KBM-7 (cell line): ENCODE results near the gene NAV3.

Experiments used
- DNase-seq: peaks from one replicate; pipeline ENCODE4 v3.0.0-alpha.2; 2015
- in situ Hi-C: fragments of 300-500 bp; cut with MboI; formaldehyde crosslinking; loops from 2 replicates; pipeline ENCODE4 v1.14.3; 2020; ENCODE audit warnings: low sequenced_read_pairs, low pct_unique_long_range_greater_than_20kb, mixed read lengths

Gene NAV3

GRCh38 chr12:77963576-77964178 is 133.0 kb downstream of the NAV3 start:
- no peak for DNase-seq
- in situ Hi-C loops, result no loop called here

DNA sequence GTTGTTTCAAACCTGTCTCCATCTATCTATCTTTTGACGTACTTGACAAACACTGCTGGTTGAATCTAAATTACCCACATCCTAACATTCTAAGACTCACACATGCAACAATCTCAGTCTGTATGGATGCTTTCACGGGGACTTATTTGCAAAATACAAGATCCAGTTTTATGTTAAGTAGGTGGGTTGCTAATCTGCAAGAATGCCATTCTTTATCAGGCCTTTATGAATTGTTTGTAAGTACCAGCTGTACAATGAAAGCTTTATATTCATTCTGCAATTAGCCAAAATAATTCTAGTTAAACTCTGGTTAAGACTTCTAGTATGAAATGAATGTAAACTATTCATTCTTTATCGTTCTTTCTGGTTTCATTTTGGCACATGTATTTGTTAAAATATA is 135.1 kb downstream of the NAV3 start:
- in situ Hi-C loops, result no loop called here
- no peak for DNase-seq

DNA sequence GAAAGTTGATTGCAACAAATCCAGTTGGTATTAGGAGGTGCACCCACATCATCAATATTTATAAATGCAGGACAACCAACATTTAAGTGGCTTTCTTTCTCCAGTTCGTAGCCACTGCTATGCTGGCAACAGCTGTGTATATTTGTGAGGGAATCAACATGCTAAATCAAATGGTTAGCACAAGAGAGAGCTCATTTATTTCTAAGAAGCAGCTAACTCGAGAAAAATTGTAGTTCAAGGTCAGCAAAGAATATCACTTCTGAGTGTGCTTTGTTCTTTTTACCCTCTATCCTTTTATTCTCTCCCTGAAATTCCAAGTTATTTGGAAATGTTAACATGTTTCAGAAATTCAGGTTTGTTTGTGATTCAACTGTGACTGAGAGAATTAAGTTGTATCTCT is 137.3 kb downstream of the NAV3 start:
- in situ Hi-C loops, result no loop called here
- DNase-seq, result no peak

GRCh38 chr12:77968571-77968970 is 137.9 kb downstream of the NAV3 start:
- no peak for DNase-seq
- in situ Hi-C loops, result no loop called here

- in situ Hi-C loops, result no loop called here
- no peak for DNase-seq
These were observed 142.9 kb downstream of the NAV3 start for GRCh38 chr12:77973579-77973978.

- in situ Hi-C loops, result no loop called here
- no peak for DNase-seq
These were observed 144.0 kb downstream of the NAV3 start for GRCh38 chr12:77974645-77975044.

DNA sequence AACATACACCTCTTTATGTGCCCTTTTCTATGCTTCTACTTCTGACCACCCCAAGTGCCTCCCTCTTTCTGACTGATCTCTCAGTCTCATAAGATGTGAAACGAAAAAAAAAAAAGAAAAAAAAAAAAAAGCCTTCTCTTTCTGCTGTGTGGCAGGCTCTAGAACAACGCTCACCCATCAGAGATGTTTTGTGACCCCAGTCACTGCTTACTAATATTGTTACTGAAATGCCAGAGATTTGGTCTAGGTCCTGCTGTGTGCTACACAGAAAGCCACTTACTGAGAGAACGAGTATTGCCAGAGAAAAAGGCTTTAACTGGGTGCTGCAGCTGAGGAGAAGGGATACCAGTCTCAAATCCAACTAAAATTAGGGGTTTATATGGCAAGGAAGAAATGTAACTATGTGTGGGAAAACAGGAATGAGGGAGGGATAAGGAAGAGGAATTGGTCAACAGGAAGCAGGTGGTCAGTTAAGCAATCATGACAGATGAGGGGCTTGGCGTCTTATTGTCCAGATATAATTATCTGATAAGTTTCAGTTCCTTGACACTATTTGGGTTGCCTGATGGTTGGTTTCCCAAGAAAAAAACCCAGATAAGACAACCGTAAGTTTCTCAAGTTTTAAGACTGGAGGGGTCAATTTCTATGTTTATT is 149.0 kb downstream of the NAV3 start:
- no peak for DNase-seq
- in situ Hi-C loops, result no loop called here

GRCh38 chr12:77980782-77981181 is 150.1 kb downstream of the NAV3 start:
- DNase-seq, result no peak
- in situ Hi-C loops, result no loop called here

DNA sequence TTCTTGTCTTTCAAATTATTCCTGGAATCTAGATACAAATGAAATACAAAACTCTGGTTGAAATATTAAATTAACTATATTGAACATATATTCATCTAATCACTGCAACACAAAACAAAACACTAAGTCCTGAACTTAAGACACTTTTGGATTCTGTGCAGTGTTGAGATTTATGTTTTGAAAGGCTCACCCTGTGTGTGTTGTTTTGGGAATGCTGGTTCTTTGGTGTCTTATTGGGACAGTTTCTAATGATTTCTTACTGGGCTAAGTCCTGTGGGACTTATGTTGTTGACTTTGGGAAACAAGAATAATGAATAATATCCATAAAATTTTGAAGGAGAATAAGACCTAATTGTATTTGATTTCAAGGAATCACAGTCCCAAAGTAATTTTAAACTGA is 153.2 kb downstream of the NAV3 start:
- in situ Hi-C loops, result no loop called here
- DNase-seq, result no peak

GRCh38 chr12:77992760-77993159 is 162.1 kb downstream of the NAV3 start:
- in situ Hi-C loops, result no loop called here
- DNase-seq, result no peak

GRCh38 chr12:77993658-77994057 is 163.0 kb downstream of the NAV3 start:
- DNase-seq, result no peak
- in situ Hi-C loops, result no loop called here

DNA sequence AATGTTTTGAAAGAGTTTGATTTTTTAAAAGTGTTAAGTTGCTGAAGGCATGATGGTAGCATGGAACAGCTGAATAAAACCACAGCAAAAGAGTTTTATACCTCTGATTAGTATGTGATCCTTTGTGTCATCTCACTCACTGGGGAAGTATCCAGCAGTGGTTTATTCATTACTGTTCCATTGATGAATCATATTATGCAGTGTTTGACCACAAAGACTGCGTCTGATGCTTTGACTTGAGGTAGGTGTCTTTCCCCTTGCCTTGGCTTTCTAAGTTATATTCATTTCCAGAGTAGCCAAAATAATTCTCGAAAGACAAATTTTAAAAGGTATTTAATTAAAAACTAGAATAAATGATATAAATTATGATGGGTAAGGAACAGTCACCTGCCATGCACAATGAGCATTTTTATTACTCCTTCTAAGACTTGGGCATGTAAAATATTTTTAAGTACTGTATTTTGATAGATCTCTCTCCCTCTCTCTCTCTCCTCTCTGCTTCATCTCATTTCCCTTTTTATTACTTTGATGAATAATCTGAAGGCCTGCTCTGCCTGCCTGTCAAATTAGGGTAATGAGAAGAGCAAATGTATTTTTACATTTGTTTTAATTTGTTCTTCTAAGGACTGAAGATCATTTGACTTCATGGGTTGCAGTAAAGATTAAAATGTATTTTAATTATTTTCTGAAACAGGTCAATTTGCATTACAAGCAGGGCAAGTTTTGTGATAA is 164.9 kb downstream of the NAV3 start:
- DNase-seq, result no peak
- in situ Hi-C loops, result no loop called here

DNA sequence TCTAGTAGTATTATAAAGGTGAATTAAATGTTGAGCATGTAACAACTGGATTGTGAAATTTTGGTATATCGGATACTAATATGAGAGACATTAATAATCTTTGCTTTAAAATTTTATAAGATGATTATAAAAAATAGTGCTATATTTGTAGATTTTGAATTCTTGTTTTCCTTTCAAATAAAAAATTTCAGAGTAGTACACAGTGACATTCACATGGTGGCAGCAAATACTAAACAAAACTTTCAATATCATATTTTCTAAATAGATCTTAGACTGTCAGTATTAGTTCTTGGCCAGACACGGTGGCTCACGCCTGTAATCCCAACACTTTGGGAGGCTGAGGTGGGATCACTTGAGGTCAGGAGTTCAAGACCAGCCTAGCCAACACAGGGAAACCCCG is 166.0 kb downstream of the NAV3 start:
- DNase-seq, result no peak
- in situ Hi-C loops, result no loop called here

- in situ Hi-C loops, result no loop called here
- DNase-seq, result no peak
These were observed 167.6 kb downstream of the NAV3 start for GRCh38 chr12:77998236-77998786.

- peak; percentile 71 for DNase-seq
- in situ Hi-C loops, result no loop called here
These were observed 168.5 kb downstream of the NAV3 start for GRCh38 chr12:77999074-77999715.

DNA sequence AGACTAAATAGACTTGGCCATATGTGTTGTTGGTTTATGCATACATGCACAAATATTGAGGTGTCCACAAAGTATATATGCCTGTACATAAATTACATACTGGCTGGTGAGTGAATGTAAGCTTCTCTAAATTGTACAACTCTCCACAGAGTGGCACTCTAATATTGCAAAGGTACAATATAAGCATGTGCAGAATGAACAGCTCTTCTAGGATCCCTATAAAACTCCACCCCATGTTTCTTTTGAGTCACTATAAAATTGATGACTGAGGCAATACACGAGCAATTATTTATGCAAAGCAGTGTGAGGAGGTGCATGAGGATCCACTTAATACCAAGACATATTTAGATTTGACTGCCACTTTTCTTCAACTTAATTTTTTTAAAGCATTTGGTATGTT is 172.2 kb downstream of the NAV3 start:
- in situ Hi-C loops, result no loop called here
- no peak for DNase-seq

GRCh38 chr12:78004249-78005093 is 173.8 kb downstream of the NAV3 start:
- in situ Hi-C loops, result no loop called here
- DNase-seq, result no peak

DNA sequence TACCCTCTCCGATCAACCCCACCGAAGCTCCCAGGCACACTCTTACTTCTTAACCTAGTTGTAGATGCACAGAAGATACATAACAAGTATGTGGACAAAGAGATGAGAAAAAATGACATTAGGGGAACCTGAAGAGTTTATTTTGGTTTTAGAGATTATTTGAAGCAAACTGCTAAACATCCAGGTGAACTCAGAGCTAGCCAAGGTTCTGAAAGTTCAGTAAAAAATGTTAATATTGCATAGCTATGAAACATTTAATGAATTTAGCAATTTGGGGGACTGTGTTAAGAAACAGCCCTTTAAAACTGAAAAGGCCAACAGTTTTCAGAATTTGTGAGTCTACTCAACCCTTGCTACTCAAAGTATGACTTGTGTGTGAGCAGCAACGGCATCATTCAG is 174.4 kb downstream of the NAV3 start:
- in situ Hi-C loops, result no loop called here
- no peak for DNase-seq

GRCh38 chr12:78007173-78007572 is 176.5 kb downstream of the NAV3 start:
- no peak for DNase-seq
- in situ Hi-C loops, result no loop called here
